PC-3 (cell line): ENCODE data around the gene IL12B. TPM values are rescaled to one million over a fixed set of nuclear protein-coding genes. Genes with fewer than 3 reads are reported as not detected.
"Not testable (repeated sequence)": the region's sequence is repeated elsewhere in the genome, so short reads cannot be mapped to it uniquely, and the experiment has no call there.

Experiments
- ATAC-seq: fragments of 200-7000 bp; cut with Tn5 transposase; 2 replicates; pipeline ENCODE4 v1.9.1; 2020; ENCODE audit warnings: mild to moderate bottlenecking, moderate library complexity
- BruUV-seq: library from RNA; stranded (reverse); fragments of 400-500 nt; replicated peaks from 2 replicates; lab custom pipeline; 2021; lab: Mats Ljungman, UMichigan
- CTCF ChIA-PET: fragments of 300-600 bp; sonication (Branson Sonifier 250); formaldehyde crosslinking; loops from one replicate; lab custom pipeline; 2022; ENCODE audit warnings: antibody characterized with exemption; lab: Charles Lee
- POLR2A ChIA-PET: fragments of 300-600 bp; sonication (Branson Sonifier 250); formaldehyde crosslinking; loops from one replicate; lab custom pipeline; 2022; ENCODE audit warnings: antibody characterized with exemption; ENCODE audit not compliant: unreplicated experiment; lab: Charles Lee
- DNase-seq: peaks from one replicate; pipeline ENCODE4 v3.0.0-alpha.2; 2015
- H2AFZ ChIP-seq: fragments of 300-600 bp; sonication (generic); 2 replicates; pipeline ENCODE4 v1.6.0; 2016; ENCODE audit warnings: antibody characterized with exemption, low read length
- H3F3A ChIP-seq: fragments of 300-600 bp; sonication (generic); one replicate; pipeline ENCODE4 v1.6.0; 2017; ENCODE audit warnings: antibody characterized with exemption, low read length, control low read depth, mild to moderate bottlenecking; ENCODE audit not compliant: unreplicated experiment
- H3K27ac ChIP-seq: fragments of 300-600 bp; sonication (generic); 2 replicates; pipeline ENCODE4 v1.5.1; 2016; ENCODE audit warnings: mild to moderate bottlenecking, low read length
- H3K27me3 ChIP-seq: fragments of 300-600 bp; sonication (generic); 2 replicates; pipeline ENCODE4 v1.6.1; 2016; ENCODE audit warnings: low read length, mixed read lengths
- H3K36me3 ChIP-seq: fragments of 300-600 bp; sonication (generic); 2 replicates; pipeline ENCODE4 v1.6.1; 2016; ENCODE audit warnings: low read depth, mixed run types, low read length, mixed read lengths
- H3K4me1 ChIP-seq: fragments of 300-600 bp; sonication (generic); 2 replicates; pipeline ENCODE4 v1.5.1; 2016; ENCODE audit warnings: low read length; ENCODE audit not compliant: insufficient read depth
- H3K4me2 ChIP-seq: fragments of 300-600 bp; sonication (generic); 2 replicates; pipeline ENCODE4 v1.6.0; 2016; ENCODE audit warnings: low read length
- H3K4me3 ChIP-seq: fragments of 300-600 bp; sonication (generic); 2 replicates; pipeline ENCODE4 v1.5.1; 2016; ENCODE audit warnings: mild to moderate bottlenecking, low read length, mixed read lengths
- H3K79me2 ChIP-seq: fragments of 300-600 bp; sonication (generic); 2 replicates; pipeline ENCODE4 v1.6.1; 2017; ENCODE audit warnings: low read length, mixed read lengths
- H3K9ac ChIP-seq: fragments of 300-600 bp; sonication (generic); 2 replicates; pipeline ENCODE4 v1.6.0; 2016; ENCODE audit warnings: mild to moderate bottlenecking, low read length
- H3K9me2 ChIP-seq: fragments of 300-600 bp; sonication (generic); replicated peaks from 2 replicates; pipeline ENCODE4 v1.6.1; 2016; ENCODE audit warnings: mixed run types, low read length, mixed read lengths
- H3K9me3 ChIP-seq: fragments of 300-600 bp; sonication (generic); 2 replicates; pipeline ENCODE4 v1.6.1; 2016; ENCODE audit warnings: low read length, mixed read lengths
- H4K20me1 ChIP-seq: fragments of 300-600 bp; sonication (generic); 2 replicates; pipeline ENCODE4 v1.6.1; 2016; ENCODE audit warnings: low read length, mixed read lengths
- EZH2 ChIP-seq: fragments of 300-600 bp; sonication (generic); IDR thresholded peaks from one replicate; pipeline ENCODE4 v1.6.1; 2017; ENCODE audit warnings: antibody characterized with exemption, mild to moderate bottlenecking, low read length; ENCODE audit not compliant: unreplicated experiment
- EZH2phosphoT487 ChIP-seq: fragments of 300-600 bp; sonication (generic); IDR thresholded peaks from 2 replicates; pipeline ENCODE4 v1.6.1; 2018; ENCODE audit warnings: mild to moderate bottlenecking, antibody characterized with exemption, low read length, borderline replicate concordance
- intact Hi-C: fragments of 100-400 bp; cut with micrococcal nuclease; formaldehyde crosslinking; loops from 2 replicates; pipeline ENCODE4 v1.9.0; 2023
- total RNA-seq: library from RNA; depleted of rRNA; stranded (reverse); fragments of >200 nt; gene quantifications from 2 replicates; pipeline ENCODE4 v1.2.3, GENCODE V29; 2014
- TF ChIP-seq, protein P1 (sequence below): fragments of 300-600 bp; sonication (generic); conservative IDR thresholded peaks from 2 replicates; pipeline ENCODE4 v1.5.1; 2017; ENCODE audit warnings: antibody characterized with exemption, low read depth, mild to moderate bottlenecking, low read length

The IL12B gene
- total RNA-seq, 1 experiment from 2014 or later = not detected

DNA sequence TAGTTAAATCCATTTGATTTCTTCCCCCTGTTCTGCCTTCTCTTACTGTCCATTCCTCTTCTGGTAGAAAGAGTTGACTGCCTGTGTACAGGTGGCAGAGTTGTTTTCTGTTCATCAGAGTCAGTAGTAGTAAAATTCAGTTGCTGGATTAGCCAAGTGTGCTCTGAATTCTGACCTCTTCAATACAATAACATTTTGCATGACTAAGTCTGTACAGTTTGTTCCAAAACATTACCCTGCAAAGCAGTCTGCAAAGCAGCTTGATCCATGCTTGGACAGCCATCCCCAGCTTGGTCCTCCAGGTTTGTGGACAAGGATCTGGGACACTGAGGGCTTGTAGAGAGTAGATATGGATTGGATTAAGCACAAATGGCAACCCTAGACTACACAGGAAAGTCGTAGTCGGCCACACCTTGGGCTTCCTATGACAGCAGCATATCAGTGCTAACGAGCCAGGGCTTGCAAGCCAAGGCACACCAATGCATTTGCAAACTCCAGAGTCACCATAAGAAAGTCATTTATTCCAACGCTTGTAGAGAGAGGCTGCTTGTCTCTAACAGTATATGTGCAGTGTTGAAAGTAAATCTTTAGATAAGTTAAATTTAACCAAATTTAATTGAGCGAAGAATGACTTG is 25.2 kb downstream of the IL12B start:
- DNase-seq = no peak
- H3K9me2 ChIP-seq = no peaks in the 10 kb centered on the region
- ATAC-seq = no peak

DNA sequence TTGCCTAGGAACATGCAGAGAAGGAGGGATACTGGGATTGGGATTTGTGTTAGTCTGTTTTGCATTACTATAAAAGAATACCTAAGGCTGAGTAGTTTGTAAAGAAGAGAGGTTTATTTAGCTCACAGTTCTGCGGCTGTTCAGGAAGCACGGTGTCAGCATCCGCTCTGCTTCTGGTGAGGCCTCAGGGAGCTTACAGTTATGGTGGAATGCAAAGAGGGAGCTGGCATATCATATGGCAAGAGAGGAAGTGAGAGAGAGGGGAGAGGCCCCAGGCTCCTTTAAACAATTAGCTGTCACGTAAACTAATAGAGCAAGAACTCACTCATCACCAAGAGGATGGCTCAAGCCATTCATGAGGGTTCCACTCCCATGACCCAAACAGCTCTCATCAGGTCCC is 27.0 kb downstream of the IL12B start:
- Histone ChIP-seq H3K27ac (no peak overlapping the region), H3K36me3 (no peaks in the 10 kb centered on the region), H3K4me1 (no peaks in the 10 kb centered on the region), H3K79me2 (no peaks in the 10 kb centered on the region), H3K9me3 (0 out of 2 replicates have a peak, but pooled peaks cover 10% of the 10 kb centered on the region), H2AFZ (no peak overlapping the region), H3K4me2 (no peak overlapping the region), H3K27me3 (no peaks in the 10 kb centered on the region), H3K9ac (no peak overlapping the region), H3K4me3 (no peak overlapping the region), H4K20me1 (no peaks in the 10 kb centered on the region), H3F3A (no peaks in the 10 kb centered on the region), H3K9me2 (no peaks in the 10 kb centered on the region)
- ChIA-PET CTCF (interaction anchor here (0.6 kb wide), 1 partner anchor 22 kb away, joined by 3 read pairs; no protein-coding TSS in a partner anchor), POLR2A (no interaction called here)
- DNase-seq (no peak), ATAC-seq (no peak)
- TF ChIP-seq, protein P1, sequence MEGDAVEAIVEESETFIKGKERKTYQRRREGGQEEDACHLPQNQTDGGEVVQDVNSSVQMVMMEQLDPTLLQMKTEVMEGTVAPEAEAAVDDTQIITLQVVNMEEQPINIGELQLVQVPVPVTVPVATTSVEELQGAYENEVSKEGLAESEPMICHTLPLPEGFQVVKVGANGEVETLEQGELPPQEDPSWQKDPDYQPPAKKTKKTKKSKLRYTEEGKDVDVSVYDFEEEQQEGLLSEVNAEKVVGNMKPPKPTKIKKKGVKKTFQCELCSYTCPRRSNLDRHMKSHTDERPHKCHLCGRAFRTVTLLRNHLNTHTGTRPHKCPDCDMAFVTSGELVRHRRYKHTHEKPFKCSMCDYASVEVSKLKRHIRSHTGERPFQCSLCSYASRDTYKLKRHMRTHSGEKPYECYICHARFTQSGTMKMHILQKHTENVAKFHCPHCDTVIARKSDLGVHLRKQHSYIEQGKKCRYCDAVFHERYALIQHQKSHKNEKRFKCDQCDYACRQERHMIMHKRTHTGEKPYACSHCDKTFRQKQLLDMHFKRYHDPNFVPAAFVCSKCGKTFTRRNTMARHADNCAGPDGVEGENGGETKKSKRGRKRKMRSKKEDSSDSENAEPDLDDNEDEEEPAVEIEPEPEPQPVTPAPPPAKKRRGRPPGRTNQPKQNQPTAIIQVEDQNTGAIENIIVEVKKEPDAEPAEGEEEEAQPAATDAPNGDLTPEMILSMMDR = no peak
- TF ChIP-seq EZH2 = no peak
- no peak for TF ChIP-seq EZH2phosphoT487
- intact Hi-C loops = no loop called here
- no TSS peak for BruUV-seq

More for the DNA sequence above, 25.2 kb downstream of the IL12B start:
- H3K9me3 ChIP-seq = 0 out of 2 replicates have a peak, but pooled peaks cover 10% of the 10 kb centered on the region
- no peaks in the 10 kb centered on the region for H3F3A ChIP-seq
- TF ChIP-seq, protein P1 = no peak
- TF ChIP-seq EZH2 (no peak), EZH2phosphoT487 (no peak)
- H3K27me3 ChIP-seq = no peaks in the 10 kb centered on the region
- H3K36me3 ChIP-seq = no peaks in the 10 kb centered on the region
- H3K4me1 ChIP-seq = no peaks in the 10 kb centered on the region
- POLR2A ChIA-PET = no interaction called here
- H2AFZ ChIP-seq = no peak overlapping the region
- CTCF ChIA-PET = no interaction called here
- H3K79me2 ChIP-seq = no peaks in the 10 kb centered on the region
- no peak overlapping the region for H3K4me3 ChIP-seq
- no TSS peak for BruUV-seq
- no peak overlapping the region for H3K4me2 ChIP-seq
- no peak overlapping the region for H3K27ac ChIP-seq
- intact Hi-C loops = no loop called here
- no peaks in the 10 kb centered on the region for H4K20me1 ChIP-seq
- no peak overlapping the region for H3K9ac ChIP-seq

DNA sequence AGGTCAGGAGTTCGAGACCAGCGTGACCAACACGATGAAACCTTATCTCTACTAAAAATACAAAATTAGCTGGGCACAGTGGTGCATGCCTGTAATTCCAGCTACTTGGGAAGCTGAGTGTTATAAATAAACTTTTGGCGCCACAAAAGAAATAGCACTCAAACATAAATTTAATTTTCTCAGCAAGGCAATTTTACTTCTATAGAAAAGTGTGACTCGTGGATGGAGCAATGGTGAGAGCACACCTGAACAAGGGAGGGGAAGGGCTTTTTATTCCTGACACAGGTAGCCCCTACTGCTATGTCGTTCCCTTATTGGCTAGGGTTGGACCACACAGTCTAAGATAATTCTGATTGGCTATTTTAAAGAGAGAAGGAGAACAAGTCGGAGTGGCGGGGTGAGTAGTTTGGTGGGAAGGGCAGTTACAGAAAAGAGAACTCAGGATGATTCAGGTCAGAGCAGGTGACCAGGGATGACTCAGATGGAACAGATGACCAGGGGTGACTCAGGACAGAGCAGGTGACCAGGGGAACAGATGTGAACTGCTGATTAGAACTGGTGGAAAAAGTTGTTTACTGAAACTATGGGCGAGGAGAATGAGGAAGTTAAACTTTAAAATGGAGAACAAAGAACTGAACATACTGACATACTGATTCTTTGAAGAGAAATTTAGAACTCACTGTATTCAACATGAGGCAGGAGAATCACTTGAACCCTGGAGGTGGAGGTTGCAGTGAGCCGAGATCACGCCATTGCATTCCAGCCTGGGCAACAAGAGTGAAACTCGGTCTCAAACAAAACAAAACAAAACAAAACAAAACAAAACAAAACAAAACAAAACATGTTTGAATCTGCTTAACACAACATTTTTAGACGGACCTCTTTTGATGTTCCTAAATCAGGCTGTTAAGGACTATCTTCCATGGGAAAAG is 28.1 kb downstream of the IL12B start:
- H3K4me1 ChIP-seq, H3K4me2 ChIP-seq, H3F3A ChIP-seq, H3K9me3 ChIP-seq, intact Hi-C loops, H3K9me2 ChIP-seq, H3K27me3 ChIP-seq, H4K20me1 ChIP-seq, H3K27ac ChIP-seq, ATAC-seq, H3K4me3 ChIP-seq, H2AFZ ChIP-seq, H3K36me3 ChIP-seq, CTCF ChIA-PET, POLR2A ChIA-PET, BruUV-seq, H3K79me2 ChIP-seq, H3K9ac ChIP-seq: not testable (repeated sequence)
- peak; percentile 15 for DNase-seq
